Activated gamma-delta T cell treated with anti-CD3 and anti-CD28 coated beads, Interleukin-2, amount 50 U/mL, for 16 hours (primary cell): Measurements from ENCODE around the gene IQCE.
"Not testable (repeated sequence)": the region's sequence is repeated elsewhere in the genome, so short reads cannot be mapped to it uniquely, and the experiment has no call there.

Source experiments
- DNase-seq: peaks from one replicate; pipeline ENCODE4 v3.0.0-alpha.2; 2020; ENCODE audit warnings: low read depth

Gene IQCE

DNA sequence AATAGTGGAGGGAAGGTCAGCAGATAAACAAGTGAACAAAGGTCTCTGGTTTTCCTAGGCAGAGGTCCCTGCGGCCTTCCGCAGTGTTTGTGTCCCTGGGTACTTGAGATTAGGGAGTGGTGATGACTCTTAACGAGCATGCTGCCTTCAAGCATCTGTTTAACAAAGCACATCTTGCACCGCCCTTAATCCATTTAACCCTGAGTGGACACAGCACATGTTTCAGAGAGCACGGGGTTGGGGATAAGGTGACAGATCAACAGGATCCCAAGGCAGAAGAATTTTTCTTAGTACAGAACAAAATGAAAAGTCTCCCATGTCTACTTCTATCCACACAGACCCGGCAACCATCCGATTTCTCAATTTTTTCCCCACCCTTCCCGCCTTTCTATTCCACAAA, 25.2 kb upstream of the IQCE start:
- DNase-seq = not testable (repeated sequence)

DNA sequence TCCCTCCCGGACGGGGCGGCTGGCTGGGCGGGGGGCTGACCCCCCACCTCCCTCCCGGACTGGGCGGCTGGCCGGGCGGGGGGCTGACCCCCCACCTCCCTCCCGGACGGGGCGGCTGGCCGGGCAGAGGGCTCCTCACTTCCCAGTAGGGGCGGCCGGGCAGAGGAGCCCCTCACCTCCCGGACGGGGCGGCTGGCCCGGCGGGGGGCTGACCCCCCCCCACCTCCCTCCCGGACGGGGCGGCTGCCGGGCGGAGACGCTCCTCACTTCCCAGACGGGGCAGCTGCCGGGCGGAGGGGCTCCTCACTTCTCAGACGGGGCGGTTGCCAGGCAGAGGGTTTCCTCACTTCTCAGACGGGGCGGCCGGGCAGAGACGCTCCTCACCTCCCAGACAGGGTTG, 24.6 kb upstream of the IQCE start:
- DNase-seq = not testable (repeated sequence)

DNA sequence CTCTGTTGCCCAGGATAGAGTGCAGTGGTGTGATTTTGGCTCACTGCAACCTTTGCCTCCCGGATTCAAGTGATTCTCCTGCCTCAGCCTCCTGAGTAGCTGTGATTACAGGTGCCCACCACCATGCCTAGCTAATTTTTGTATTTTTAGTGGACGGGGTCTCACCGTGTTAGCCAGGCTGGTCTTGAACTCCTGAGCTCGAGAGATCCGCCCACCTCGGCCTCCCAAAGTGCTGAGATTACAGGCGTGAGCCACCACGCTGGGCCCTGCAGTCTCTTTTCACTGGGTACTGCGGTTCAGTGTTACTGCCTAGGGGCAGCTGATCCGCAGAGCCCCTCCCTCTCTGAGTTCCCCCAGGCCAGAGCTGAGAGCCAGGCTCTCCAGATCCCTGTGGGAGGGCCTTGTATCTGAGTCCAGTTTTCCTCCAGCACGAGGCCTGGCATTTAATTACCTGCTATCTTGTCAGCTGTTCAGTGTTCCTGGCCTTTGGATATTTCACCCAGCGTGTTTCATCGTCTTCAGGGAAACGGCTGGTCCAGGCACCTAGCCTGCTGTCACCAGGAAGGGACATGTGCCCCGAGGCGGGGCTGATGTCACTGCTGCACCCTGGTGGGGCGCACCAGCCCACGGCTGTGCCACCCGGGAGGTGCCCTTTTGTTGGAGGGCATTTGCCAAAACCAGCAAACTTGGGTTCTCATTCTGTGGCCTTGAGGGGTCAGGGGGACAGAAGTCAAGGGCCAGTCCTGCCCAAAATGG, 22.7 kb upstream of the IQCE start:
- not testable (repeated sequence) for DNase-seq

DNA sequence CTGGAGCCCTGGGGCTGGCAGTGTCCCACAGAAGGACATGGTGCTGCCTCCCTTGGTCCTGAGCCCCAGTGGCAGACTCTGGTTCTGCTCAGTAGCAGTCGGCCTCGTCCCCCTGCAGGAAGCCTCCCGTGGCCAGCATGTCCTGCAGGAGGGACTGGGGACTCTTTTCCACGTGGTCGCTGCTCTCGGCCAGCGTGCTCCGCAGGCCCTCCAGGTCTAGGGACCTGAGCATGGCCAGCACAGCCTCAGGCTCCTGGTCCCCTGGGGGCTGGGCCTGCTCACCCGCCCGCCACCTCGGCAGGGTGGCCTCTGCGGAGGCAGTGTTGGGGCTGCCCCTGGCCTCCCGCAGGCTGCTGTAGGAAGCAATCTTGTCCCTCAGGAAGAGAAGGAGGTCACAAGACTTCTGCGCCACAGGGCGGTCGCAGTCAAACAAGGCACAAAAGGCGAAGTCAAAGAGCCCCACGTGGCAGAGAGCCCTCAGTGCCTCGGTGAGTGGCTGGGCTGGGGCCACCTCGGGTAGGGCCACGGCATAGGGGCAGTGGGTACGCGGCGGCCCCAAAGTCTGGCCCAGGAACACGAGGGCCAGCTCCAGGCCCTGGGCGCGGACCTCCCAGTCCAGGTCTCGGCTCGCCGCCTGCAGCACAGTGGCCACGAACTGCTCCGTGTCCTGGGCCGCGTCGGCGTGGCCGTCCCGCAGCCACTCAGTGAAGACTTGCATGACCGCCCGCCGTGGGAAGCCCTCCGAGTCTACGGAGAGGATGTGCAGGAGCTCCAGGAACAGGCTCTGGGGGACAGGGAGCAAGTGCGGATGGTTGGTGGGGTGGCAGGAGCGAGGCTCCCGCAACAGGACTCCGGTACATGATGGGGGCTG, 20.6 kb upstream of the IQCE start:
- DNase-seq = no peak

DNA sequence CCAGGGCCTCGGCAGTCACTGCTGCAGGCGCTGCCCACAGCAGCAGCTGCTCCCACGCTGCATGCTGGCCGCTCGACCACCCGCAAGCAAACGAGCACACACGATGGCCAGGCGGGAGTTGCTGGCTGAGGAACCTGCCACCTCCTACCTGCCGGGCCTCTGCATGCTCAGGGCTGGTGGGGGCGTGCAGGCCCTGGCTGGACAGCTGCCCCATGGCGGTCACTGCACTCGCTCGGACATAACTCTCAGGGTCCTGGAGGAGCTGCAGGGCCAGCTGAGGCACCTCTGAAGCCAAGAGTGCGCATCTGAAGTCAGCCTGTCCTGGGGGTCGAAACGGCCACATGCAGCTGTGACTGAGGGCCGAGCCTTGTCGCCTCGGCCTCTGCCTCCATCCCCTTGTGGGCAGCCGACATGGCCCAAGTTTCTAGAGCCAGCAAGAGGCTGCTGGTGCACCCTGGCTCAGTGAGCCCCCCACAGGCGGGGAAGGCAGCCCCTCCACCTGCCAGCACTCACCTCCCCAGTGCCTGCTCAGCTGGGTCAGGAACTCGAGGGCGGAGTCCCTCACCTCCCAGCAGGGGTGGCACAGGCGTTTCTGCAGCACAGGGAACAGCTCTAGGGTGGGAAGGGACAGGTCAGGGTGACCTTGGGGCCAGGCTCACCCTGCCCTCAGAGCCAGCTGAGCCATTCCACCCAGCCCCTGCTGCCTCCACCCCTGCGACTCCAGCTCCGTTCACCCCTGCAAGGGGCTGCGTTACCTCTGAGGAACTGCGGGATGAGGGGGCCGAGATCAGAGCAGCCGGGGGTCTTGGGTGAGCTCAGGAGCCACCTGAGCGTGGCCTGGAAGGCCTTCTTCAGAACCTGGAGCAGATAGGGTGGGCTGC, 19.5 kb upstream of the IQCE start:
- DNase-seq = no peak

DNA sequence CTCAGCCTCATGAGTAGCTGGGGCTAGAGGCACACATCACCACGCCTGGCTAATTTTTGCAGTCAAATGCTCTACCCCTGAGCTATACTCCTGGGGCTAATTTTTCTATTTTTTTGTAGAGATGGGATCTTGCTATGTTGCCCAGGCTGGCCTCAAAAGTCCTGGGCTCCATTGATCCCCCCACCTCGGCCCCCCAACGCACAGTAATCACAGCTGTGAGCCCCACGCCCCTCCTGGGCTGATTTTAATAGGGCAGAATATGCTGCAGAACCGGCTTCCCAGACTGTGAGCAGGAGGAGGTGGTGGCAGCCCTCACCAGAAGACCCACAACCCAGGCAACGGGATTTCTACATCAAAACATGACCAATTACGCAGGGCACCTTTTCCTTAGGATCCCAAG, 18.6 kb upstream of the IQCE start:
- no peak for DNase-seq

DNA sequence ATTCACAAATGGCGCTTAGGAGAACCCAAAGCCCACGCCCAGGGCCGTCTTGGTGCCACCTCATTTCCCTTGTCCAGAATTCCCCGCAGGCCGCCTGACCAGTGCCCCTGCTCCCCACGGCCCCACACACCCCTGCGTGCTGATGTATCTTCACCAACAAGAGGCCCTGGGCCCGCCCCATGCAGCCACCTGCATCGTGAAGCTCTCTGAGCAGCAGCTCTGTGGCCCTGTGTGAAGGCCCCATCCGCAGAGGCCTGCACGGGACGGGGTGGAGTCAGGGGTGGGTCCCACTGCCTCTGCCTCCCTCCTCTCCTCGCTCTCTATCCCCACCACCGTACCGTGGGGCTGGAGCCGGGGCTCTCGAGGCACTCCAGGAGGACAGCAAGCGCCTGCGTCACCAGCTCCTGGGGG, 18.1 kb upstream of the IQCE start:
- DNase-seq = no peak

DNA sequence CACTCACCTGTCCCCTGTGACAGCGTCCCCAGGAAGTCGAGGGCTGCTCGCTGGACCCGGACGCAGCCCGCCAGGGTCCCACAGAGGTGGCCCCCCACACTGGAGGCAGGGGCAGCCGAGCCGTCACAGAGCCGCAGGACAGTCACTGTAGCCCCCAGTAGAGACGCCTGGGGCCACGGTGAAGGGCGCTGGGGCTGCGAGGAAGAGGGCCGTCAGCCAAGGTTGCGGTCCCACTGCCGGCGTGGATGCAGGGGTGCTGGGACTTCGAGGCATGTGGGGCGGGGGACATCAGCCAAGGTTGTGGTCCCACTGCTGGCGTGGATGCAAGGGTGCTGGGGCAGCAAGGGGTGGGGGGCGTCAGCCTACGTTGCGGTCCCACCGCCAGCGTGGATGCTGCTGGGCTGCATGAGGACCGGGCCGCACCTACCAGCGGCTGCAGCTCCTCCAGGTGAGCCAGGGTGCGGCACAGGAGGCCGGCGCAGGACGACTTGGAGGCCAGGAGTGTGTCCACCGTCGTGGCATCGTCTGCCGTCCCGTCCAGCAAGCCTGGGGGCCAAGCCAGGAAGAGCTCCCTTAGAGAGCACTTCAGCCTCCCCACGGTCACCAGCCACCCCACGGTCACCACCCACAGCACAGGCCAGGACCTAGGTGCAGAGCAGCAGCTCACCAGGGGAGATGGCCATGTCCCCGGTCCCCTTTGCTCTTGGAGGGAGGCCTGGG, 17.3 kb upstream of the IQCE start:
- no peak for DNase-seq

DNA sequence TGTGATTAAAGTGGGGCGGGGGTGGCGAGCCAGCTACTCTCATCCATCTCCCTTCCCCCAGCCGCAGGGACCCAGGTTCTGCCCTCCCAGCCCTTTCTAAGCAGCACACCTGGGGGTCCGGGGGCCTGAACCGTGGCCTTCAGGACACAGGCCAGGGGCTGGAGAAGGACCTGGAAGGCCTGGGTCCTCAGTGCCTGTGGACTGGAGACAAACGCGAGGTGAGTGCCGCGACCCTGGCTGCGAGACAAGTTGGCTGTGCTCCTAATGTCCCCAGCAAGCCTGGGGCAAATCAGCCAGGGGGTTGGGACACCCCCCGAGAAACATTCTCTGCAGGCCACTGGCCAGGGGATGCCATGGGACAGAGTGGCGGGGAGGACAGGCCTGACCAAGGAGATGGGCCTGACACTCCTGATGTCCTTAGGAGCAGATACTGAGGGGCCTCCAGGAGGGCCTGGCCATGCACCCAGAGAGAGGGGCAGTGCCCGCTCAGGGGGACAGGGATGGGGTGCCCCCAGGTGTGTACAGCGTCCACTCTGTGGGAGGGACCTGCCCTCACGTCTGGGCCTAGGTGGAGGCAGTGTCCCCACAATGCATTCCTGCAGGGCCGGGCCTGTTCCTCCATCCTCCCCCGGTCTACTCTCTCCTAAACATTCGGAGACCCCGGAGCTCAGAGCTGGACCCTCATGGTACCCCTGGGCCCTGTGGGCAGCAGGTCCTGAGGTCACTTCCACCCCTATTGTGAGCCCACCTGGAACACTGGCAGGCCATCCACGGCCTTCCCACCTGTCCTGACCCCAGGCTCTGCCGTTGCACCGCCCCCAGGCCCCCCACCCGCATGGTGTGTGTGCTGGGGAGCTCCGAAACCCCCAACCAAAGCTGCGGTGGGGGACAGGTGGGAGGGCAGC, 16.5 kb upstream of the IQCE start:
- DNase-seq = no peak

DNA sequence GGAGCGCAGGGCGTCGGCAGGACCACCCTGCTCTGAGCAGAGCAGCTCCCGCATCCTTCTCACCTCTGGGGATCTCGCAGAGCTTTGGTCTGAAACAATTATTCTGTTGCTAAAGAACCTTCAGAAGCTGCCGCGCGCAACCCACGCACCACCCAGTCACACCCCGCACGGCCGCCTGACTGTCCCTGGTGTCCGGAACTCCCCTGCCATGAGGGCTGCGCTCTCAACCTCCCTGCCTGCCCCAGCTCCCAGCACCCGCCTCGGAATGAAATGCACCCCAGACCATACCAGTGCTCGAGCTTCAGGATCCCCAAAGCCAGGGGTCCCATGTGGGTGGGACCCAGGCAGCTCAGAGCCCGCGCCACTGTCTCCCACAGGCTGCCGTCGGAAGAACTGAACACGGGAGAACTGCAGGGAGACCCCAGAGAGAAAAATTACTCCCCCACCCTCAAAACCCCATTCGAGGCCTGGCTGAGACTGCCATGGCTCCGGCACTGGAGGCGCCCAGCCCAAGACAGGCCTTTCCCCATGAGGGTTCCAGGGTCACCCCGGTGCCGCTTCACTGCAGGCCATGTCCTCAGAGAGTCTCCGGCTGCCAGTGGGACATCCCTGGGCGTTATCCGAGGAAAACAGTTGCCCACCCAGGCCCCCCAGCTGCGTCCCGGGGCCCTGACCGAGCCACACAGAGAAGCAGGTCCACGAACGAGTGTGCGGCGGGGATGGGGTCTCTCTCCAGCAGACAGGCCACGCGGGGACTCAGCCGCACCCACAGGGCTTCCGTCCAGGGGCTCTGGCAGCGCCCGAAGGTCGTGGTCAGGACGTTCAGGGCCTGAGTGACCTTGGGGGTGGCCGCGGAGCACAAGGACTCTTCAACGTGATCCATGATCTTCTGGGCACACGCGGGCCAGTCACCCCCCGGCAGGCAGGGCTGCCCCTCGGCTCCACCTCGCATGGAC, 15.6 kb upstream of the IQCE start:
- no peak for DNase-seq

DNA sequence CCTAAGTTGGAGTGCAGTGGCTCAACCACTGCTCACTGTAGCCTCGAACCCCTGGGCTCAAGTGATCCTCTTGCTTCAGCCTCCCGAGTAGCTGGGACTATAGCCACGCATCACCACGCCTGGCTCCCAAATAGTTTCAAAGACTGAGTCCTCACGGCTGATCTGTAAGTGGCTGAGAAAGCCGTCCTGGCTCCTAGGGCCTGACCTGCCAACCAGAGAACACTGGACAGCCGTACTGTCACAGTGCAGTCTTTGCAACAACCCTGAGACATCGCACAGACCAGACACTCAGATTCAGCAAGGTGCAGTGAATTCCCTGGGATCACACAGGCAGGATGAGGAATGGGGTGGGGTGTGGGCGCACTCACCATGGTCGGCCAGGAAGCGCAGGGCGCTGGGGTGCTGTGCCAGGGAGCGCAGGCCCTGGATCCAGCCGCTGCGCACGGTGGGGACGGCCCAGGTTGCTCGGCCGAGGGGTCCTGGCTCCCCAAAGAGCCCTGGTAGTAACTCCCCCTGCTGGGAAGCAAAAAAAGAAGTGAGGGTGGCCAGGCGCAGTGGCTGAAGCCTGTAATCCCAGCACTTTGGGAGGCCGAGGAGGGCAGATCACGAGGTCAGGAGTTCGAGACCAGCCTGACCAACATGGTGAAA, 14.1 kb upstream of the IQCE start:
- DNase-seq = no peak

DNA sequence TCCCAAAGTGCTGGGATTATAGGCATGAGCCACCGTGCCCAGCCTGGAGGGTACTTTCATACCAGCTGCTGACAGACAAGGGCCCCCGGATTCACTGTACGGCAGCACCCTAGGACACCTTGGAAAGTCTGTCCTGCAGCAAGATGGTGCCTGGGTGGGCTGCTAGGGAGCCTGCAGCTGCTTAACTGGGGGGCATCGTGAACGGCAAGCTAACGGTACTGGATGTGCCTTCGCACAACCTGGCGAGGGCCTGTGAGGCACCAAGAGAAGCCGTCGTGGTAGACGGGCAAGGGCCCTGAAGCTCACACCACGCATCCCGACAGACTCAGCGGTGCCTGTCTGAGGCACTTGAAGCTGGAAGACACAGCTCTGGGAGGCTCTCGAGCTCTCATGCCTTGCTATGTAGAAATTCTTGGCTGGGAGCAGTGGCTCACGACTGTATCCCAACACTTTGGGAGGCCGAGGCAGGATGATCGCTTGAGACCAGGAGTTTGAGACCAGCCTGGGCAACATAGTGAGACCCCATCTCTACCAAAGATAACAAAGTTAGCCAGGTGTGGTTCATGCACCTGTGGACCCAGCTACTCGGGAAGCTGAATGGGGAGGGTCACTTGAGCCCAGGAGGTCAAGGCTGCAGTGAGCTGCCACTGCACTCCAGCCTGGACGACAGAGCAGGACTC, 12.9 kb upstream of the IQCE start:
- no peak for DNase-seq

DNA sequence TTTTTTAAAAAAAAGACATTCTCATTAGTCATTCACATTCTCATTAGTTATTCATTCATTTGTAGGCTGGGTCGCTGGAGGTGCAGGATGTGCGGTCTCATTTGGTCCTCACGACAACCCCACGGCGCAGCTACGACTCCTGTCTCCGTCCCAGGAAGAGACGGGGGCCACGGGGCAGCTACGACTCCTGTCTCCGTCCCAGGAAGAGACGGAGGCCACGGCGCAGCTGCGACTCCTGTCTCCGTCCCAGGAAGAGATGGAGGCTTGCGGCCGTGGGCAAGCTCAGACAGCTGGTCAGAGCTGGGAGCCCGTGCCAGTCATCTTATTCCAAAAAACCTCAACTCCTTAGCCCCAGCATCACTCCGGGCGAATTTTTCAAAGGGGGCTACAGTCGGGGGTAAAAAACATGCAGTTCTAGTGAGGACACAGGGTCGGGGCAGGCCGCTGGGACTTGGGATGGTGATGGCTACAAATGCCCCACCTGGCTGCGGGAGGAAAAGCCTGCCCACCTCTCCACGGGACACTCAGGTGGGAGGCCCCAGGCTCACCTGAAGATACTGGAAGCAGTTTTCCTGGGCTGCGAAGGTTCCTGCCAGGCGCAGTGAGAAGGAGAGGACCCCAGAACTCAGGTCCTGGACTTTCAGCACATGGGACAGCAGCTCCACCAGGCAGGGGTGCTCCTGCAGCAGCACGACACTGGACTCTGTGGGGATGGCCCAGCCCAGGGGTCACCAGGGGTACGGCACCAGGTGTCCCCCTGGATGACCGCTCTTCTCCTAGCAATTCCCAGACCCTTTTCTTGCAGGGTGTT, 11.8 kb upstream of the IQCE start:
- DNase-seq = no peak

DNA sequence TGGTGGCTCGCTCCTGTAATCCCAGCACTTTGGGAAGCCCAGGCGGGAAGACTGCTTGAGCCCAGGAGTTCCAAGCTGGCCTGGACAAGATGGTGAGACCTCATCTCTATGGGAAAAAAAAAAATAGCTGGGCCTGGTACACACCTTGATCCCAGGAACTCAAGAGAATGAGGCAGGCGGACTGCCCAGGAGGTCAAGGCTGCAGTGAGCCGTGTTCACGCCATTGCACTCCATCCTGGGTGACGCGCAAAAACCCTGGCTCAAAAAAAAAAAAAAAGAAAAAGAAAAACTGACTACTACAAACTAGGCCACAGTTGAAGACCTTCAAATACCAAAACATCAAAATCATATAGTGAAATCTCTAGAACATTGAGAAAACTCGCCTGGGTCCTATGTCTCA, 7.4 kb upstream of the IQCE start:
- DNase-seq = no peak

DNA sequence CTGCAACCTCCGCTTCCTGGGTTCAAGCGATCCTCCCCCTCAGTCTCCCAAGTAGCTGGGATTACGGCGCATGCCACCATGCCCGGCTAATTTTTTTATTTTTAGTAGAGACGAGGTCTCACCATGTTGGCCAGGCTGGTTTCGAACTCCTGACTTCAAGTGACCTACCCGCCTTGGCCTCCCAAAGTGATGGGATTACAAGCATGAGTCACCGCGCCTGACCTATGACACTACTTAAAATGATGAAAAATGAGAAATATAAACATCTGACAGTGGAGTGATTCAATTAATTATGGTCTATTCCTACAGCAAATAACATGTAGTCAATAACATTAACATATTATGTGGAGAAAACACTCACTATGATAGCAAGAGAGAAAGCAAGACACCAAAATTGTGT, 5.7 kb upstream of the IQCE start:
- DNase-seq = no peak

DNA sequence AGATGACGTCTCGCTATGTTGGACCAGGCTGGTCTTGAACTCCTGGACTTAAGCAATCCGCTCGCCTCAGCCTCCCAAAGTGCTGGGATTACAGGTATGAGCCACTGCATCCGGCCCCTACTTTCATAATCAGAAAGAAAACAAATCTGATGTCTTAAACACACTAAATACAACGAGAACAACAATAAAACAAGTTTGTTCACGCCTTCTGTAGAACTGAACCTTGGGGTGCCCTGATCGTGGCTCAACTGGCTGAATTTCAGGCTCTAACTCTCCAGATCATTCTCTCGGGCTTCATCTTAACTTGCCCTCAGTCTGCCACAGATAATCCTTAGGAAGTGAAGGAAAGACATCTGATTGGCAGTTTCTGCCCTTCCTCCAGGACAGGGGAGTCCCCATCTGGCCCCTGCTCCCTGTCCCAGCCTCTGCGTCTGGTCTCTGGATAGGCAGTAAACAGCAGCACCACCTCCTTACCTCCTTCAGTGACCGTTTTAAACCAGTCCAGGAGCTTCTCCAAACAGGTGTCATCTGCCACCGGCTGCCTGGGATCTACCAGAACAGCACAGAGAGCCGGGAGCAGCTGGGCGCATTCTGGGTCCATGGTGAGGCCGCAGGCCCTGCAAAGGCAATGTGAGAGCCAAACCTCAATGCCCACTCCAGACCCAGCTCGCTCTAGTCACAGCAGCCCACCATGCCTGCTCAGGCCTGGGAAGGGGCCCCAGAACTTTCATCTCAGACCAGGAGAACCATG, 4.8 kb upstream of the IQCE start:
- no peak for DNase-seq

DNA sequence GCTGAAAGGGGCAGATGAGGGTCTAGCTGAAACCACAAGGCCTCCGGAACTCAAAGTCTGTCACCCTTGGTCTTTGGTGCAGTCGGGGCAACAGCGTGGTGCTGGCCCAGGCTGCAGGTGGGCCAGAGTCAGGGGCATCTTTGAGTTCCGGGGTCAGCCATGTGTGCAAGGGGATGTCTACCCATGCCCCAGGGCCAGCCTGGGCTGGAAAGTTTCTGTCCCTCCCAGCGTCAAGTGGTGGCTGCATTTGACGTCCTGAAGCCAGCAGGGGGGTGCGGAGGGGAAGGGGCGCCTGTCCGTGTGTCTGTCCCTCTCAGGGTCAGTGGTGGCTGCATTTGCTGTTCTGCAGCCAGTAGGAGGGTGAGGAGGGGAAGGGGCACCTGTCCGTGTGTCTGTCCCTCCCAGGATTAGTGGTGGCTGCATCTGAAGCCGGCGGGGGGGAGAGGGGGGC, 4.1 kb upstream of the IQCE start:
- DNase-seq = no peak
